Effector memory CD8-positive, alpha-beta T cell (primary cell): ENCODE results near the gene PDCD2.

Source experiments
- ATAC-seq: fragments of 150-1000 bp; cut with Tn5 transposase; replicated peaks from 2 replicates; pipeline ENCODE4 v1.10.0; 2021; ENCODE audit warnings: mild to moderate bottlenecking, moderate library complexity
- DNase-seq, 3 experiments: peaks; one replicate each; pipeline ENCODE4 v3.0.0; 2021
- H3K27ac Mint-ChIP-seq, 2 donors: one replicate each; pipeline ENCODE4 v1.8.0; 2022; ENCODE audit warnings: mild to moderate bottlenecking in 2 of 2, mixed read lengths in 2 of 2, moderate library complexity in 2 of 2
- H3K27me3 Mint-ChIP-seq, 2 donors: one replicate each; pipeline ENCODE4 v1.8.0; 2022; ENCODE audit warnings: mixed read lengths in 2 of 2
- H3K36me3 Mint-ChIP-seq: one replicate; pipeline ENCODE4 v1.8.0; 2022; ENCODE audit warnings: mild to moderate bottlenecking, moderate library complexity, mixed read lengths; ENCODE audit not compliant: insufficient read depth
- H3K4me1 Mint-ChIP-seq, 2 donors: one replicate each; pipeline ENCODE4 v1.8.0; 2022; ENCODE audit warnings: low read depth in 2 of 2, mixed read lengths in 2 of 2
- H3K4me3 Mint-ChIP-seq, 2 donors: one replicate each; pipeline ENCODE4 v1.8.0; 2022; ENCODE audit warnings: mild to moderate bottlenecking in 2 of 2, mixed read lengths in 2 of 2, moderate library complexity in 2 of 2
- H3K9me3 Mint-ChIP-seq, 2 donors: one replicate each; pipeline ENCODE4 v1.8.0; 2022; ENCODE audit warnings: mixed read lengths in 2 of 2

The PDCD2 gene

GRCh38 chr6:170572704-170573466, 11.6 kb downstream of the PDCD2 start:
- H3K27me3 Mint-ChIP-seq: no peaks in the 10 kb centered on the region
- DNase-seq (no peak), ATAC-seq (no peak)
- peaks cover 57% of the 10 kb centered on the region for H3K36me3 Mint-ChIP-seq
- no peaks in the 10 kb centered on the region for H3K9me3 Mint-ChIP-seq
- H3K4me3 Mint-ChIP-seq: no peak overlapping the region
- H3K27ac Mint-ChIP-seq: peak overlapping the region; percentile 17 to 44
- no peaks in the 10 kb centered on the region for H3K4me1 Mint-ChIP-seq

- no peaks in the 10 kb centered on the region for H3K9me3 Mint-ChIP-seq
- ATAC-seq: no peak
- H3K27me3 Mint-ChIP-seq: no peaks in the 10 kb centered on the region
- DNase-seq: no peak
- peaks cover 69% of the 10 kb centered on the region for H3K36me3 Mint-ChIP-seq
- no peak overlapping the region for H3K4me3 Mint-ChIP-seq
- no peak overlapping the region for H3K27ac Mint-ChIP-seq
- peaks cover 12 to 15% of the 10 kb centered on the region in 2 donors for H3K4me1 Mint-ChIP-seq
Measured at GRCh38 chr6:170564936-170565530, 19.4 kb downstream of the PDCD2 start.

DNA sequence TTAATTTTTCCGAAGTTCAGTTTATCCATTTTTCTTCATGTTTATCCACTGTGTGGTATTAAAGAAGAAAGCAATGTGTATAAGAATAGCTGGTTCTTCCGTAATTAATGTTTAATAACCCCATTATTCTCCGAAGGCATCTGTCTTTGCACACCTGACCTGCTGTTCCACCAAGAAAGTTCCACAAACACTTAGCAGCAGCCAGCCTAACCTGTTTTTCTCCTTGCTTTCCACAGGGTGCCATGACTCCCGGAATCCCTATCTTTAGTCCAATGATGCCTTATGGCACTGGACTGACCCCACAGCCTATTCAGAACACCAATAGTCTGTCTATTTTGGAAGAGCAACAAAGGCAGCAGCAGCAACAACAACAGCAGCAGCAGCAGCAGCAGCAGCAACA, 22.9 kb downstream of the PDCD2 start:
- DNase-seq (no peak), ATAC-seq (no peak)
- no peaks in the 10 kb centered on the region for H3K27me3 Mint-ChIP-seq
- peak overlapping the region in 1 of 2 donors; percentile 56 for H3K27ac Mint-ChIP-seq
- H3K9me3 Mint-ChIP-seq: no peaks in the 10 kb centered on the region
- H3K36me3 Mint-ChIP-seq: peaks cover 62% of the 10 kb centered on the region
- H3K4me3 Mint-ChIP-seq: no peak overlapping the region
- peaks cover 27 to 29% of the 10 kb centered on the region in 2 donors for H3K4me1 Mint-ChIP-seq

DNA sequence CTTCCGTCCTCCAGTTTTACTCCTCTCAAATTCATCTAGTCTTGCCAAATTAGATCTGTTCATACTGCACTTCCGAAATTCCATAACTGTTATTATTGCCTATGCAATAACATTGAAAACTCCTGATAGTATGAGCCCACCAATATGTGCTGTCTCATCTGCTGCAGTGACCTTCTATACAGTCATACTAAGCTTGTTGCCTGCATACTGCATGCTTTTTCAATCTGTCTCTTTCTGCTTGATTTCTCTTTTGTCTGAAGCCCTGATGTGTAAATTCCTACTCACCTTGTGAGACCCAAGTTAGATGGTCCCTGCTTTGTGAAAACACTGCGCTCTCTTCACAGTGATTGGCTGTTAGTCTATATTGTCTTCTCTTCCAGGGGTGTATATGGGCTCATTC, 29.1 kb downstream of the PDCD2 start:
- DNase-seq (no peak), ATAC-seq (no peak)
- Mint-ChIP-seq H3K9me3 (no peaks in the 10 kb centered on the region), H3K4me3 (no peak overlapping the region), H3K27me3 (no peaks in the 10 kb centered on the region), H3K27ac (no peak overlapping the region), H3K36me3 (peaks cover 30% of the 10 kb centered on the region), H3K4me1 (peaks cover 24% of the 10 kb centered on the region in 2 donors)

- no peak for ATAC-seq
- Mint-ChIP-seq H3K27ac (no peak overlapping the region), H3K4me1 (peaks cover 26% of the 10 kb centered on the region in 2 donors), H3K4me3 (no peak overlapping the region), H3K27me3 (no peaks in the 10 kb centered on the region), H3K9me3 (no peaks in the 10 kb centered on the region), H3K36me3 (peaks cover 32% of the 10 kb centered on the region)
- no peak for DNase-seq
Measured at GRCh38 chr6:170554796-170555137, 29.7 kb downstream of the PDCD2 start.

DNA sequence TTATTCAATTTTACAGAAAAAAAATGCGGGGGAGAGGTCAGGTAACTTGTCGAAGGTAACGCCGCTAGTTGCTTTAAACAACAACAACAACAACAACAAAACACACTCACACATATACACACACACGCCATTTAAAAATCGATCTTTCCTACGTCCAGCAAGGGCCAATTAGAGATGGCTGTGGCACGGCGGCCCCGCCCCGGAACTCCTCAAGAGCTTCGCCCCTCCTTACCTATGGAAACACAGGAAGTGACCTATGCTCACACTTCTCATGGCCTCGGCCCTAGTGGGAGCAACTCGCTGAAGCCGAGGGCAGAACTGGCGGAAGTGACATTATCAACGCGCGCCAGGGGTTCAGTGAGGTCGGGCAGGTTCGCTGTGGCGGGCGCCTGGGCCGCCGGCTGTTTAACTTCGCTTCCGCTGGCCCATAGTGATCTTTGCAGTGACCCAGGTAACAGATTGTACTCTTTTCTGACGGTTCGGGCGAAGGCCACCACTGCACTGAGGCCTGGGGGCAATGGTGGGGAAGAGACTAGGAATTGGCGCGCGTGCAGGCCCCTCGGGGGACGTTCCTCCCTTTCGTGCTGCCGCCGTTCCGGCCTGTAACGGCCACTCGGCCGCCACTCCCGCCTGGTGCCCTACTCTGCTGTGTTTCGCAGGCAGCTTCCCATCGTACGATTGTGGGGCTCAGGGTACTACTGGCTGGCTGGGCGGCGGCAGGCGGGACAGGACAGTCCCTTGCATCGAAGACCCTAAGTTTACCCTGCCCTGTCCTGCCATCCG, 30.2 kb downstream of the PDCD2 start, which contains the start of gene TBP:
TSS of gene TBP (plus strand) at position 357 of the 783 bp plus-strand sequence. CDS start 2,661 bp downstream, outside the sequence.
- Mint-ChIP-seq H3K9me3 (no peaks in the 10 kb centered on the region), H3K4me3 (no peak within 1 kb of the TSS), H3K27ac (no peak within 1 kb of the TSS), H3K36me3 (peaks cover 31% of the 10 kb centered on the region), H3K4me1 (peaks cover 24 to 31% of the 10 kb centered on the region in 2 donors), H3K27me3 (no peaks in the 10 kb centered on the region)
- peak; percentile 91 for ATAC-seq
- DNase-seq: peak; percentile 98 to 99 (median 98)

DNA sequence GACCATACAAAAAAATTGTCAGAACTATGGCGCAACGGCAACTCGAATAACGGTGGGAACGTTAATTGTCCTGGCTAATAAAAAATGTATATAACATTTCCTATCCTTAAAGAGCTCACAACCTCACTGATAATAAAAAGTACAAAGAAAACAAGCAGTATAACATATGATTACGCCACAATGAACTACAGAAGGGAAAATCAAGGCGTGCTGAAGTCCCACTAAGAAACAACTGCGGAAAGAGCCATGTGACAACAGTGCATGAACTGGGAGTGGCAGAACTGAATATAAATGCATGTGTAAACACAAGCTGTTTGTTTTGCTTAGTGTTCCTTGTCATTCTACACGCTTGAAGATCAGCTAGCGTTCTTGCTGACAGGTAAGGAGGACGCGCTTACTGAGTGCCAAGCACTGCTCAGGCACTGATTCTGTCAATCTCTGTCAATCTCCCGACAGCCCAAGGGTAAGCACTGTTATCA, 30.9 kb downstream of the PDCD2 start:
- H3K9me3 Mint-ChIP-seq: no peaks in the 10 kb centered on the region
- no peak overlapping the region for H3K4me3 Mint-ChIP-seq
- no peaks in the 10 kb centered on the region for H3K27me3 Mint-ChIP-seq
- ATAC-seq (peak; percentile 60), DNase-seq (no peak)
- no peak overlapping the region for H3K27ac Mint-ChIP-seq
- H3K4me1 Mint-ChIP-seq: peaks cover 22 to 28% of the 10 kb centered on the region in 2 donors
- peaks cover 28% of the 10 kb centered on the region for H3K36me3 Mint-ChIP-seq

GRCh38 chr6:170552765-170553533, 31.5 kb downstream of the PDCD2 start, which contains the start of gene PSMB1:
PSMB1 (minus strand) TSS chr6:170553307; CDS start chr6:170553242, 65 bp downstream.
- no peaks in the 10 kb centered on the region for H3K27me3 Mint-ChIP-seq
- peaks cover 20 to 34% of the 10 kb centered on the region in 2 donors for H3K4me1 Mint-ChIP-seq
- H3K9me3 Mint-ChIP-seq: no peaks in the 10 kb centered on the region
- no peak within 1 kb of the TSS for H3K4me3 Mint-ChIP-seq
- no peak within 1 kb of the TSS for H3K27ac Mint-ChIP-seq
- peaks cover 30% of the 10 kb centered on the region for H3K36me3 Mint-ChIP-seq
- DNase-seq (peak; percentile 64 to 68 (median 64)), ATAC-seq (peak; percentile 28)

GRCh38 chr6:170545405-170545804, 39.0 kb downstream of the PDCD2 start:
- Mint-ChIP-seq H3K27me3 (no peaks in the 10 kb centered on the region), H3K4me3 (no peak overlapping the region), H3K4me1 (peaks cover 19 to 48% of the 10 kb centered on the region in 2 donors), H3K27ac (no peak overlapping the region), H3K9me3 (no peaks in the 10 kb centered on the region), H3K36me3 (peaks cover 87% of the 10 kb centered on the region)
- DNase-seq (no peak), ATAC-seq (no peak)

- Mint-ChIP-seq H3K9me3 (no peaks in the 10 kb centered on the region), H3K4me3 (no peak overlapping the region), H3K27ac (peak overlapping the region in 1 of 2 donors; percentile 25), H3K27me3 (no peaks in the 10 kb centered on the region), H3K4me1 (peaks cover 21 to 26% of the 10 kb centered on the region in 2 donors), H3K36me3 (peaks cover 96% of the 10 kb centered on the region)
- DNase-seq (no peak), ATAC-seq (no peak)
Measured at GRCh38 chr6:170542031-170542719, 42.3 kb downstream of the PDCD2 start.

DNA sequence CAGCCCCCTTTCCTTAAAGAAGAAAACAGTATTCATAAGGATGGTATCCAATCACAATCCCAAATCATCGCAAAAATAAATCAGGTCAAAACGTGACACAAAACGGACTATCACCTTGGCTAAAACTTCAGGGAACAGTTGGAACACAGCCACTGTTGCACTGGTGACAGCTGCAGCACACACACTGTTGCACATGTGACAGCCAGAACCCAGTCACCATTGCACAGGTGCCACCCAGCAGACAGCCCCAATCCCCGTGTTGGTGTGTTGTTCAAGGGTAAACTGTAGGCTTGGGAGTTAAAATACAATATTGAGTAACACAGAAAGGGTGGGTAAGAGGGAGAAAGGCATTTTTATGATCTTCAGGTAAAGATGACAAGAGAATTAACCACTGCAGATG, 47.1 kb downstream of the PDCD2 start:
- Mint-ChIP-seq H3K36me3 (peaks cover 90% of the 10 kb centered on the region), H3K4me3 (no peak overlapping the region)

GRCh38 chr6:170536671-170537070, 47.8 kb downstream of the PDCD2 start:
- H3K4me3 Mint-ChIP-seq: no peak overlapping the region
- peaks cover 84% of the 10 kb centered on the region for H3K36me3 Mint-ChIP-seq
- no peaks in the 10 kb centered on the region for H3K9me3 Mint-ChIP-seq
- peak overlapping the region in 1 of 2 donors; percentile 36 for H3K27ac Mint-ChIP-seq
- no peaks in the 10 kb centered on the region for H3K27me3 Mint-ChIP-seq
- peaks cover 20 to 23% of the 10 kb centered on the region in 2 donors for H3K4me1 Mint-ChIP-seq
- no peak for DNase-seq
- ATAC-seq: no peak

More for the DNA sequence above, 47.1 kb downstream of the PDCD2 start:
- DNase-seq: no peak
- no peaks in the 10 kb centered on the region for H3K27me3 Mint-ChIP-seq
- no peak for ATAC-seq
- no peaks in the 10 kb centered on the region for H3K9me3 Mint-ChIP-seq
- peaks cover 21 to 23% of the 10 kb centered on the region in 2 donors for H3K4me1 Mint-ChIP-seq
- peak overlapping the region in 1 of 2 donors; percentile 46 for H3K27ac Mint-ChIP-seq
